Heart left ventricle (tissue), 16 donors: ENCODE results near the gene KIRREL3. TPM values are rescaled to one million over a fixed set of nuclear protein-coding genes. Genes with fewer than 3 reads are reported as not detected.

ENCODE experiments used
- ATAC-seq, 4 donors: fragments of 200-7000 bp; cut with Tn5 transposase; one replicate each; pipeline ENCODE4 v1.9.1; 2020 to 2022; ENCODE audit warnings: moderate library complexity in 4 of 4, mild to moderate bottlenecking in 3 of 4, moderate number of reproducible peaks in 1 of 4
- DNase-seq, 5 donors: peaks; one replicate each; pipeline ENCODE4 v3.0.0-alpha.2; 2020
- H3K27ac ChIP-seq, 12 donors: fragments of 200-600 bp; sonication (generic) in 4 of 12; one replicate each; pipeline versions ENCODE4 v1.5.0 to v1.8.0; 2016 to 2022; ENCODE audit warnings: mild to moderate bottlenecking in 2 of 12
- H3K27me3 ChIP-seq, 9 donors: fragments of 200-600 bp; sonication (generic) in 2 of 9; one replicate each; pipeline versions ENCODE4 v1.5.1 to v1.8.0; 2016 to 2022; ENCODE audit warnings: mild to moderate bottlenecking in 3 of 9
- H3K36me3 ChIP-seq, 9 donors: fragments of 200-600 bp; sonication (generic) in 2 of 9; one replicate each; pipeline versions ENCODE4 v1.5.0 to v1.8.0; 2018 to 2022; ENCODE audit warnings: mild to moderate bottlenecking in 2 of 9
- H3K4me1 ChIP-seq, 12 donors: fragments of 200-600 bp; sonication (generic) in 4 of 12; one replicate each; pipeline versions ENCODE4 v1.5.0 to v1.8.0; 2016 to 2022; ENCODE audit warnings: mild to moderate bottlenecking in 3 of 12
- H3K4me3 ChIP-seq, 12 donors: fragments of 200-600 bp; sonication (generic) in 4 of 12; one replicate each; pipeline versions ENCODE4 v1.5.0 to v1.8.0; 2017 to 2022; ENCODE audit warnings: mild to moderate bottlenecking in 9 of 12, moderate library complexity in 4 of 12
- H3K9me3 ChIP-seq, 12 donors: fragments of 200-600 bp; sonication (generic) in 4 of 12; one replicate each; pipeline versions ENCODE4 v1.5.0 to v1.8.0; 2016 to 2022; ENCODE audit warnings: mild to moderate bottlenecking in 1 of 12
- CTCF ChIP-seq, 12 donors: fragments of 200-600 bp; sonication (generic) in 4 of 12; IDR thresholded peaks; one replicate each; pipeline versions ENCODE4 v1.5.0 to v1.8.0; 2018 to 2022; ENCODE audit warnings: antibody characterized with exemption in 12 of 12, mild to moderate bottlenecking in 5 of 12
- POLR2A ChIP-seq, 2 donors: fragments of 450-650 bp; IDR thresholded peaks; one replicate each; pipeline ENCODE4 v1.6.1; 2017; ENCODE audit warnings: antibody characterized with exemption in 2 of 2, mild to moderate bottlenecking in 2 of 2, moderate library complexity in 2 of 2
- WGBS, 4 donors: extraction: QIAGEN DNeasy Blood & Tissue Kit in 2 of 4; methylation state at CpG; one replicate each; pipeline versions ENCODE4 v1.1.5 to v1.1.7; 2013 to 2018; 5-methylcytosine and 5-hydroxymethylcytosine counted together
- intact Hi-C, 10 donors: fragments of 100-400 bp; cut with DNase I; formaldehyde crosslinking; loops; one replicate each; pipeline versions ENCODE4 v1.11.1 to v1.14.2; 2022
- polyA plus RNA-seq, 2 donors: library from polyadenylated mRNA; stranded (reverse); fragments of 200-250 nt; gene quantifications; one replicate each; pipeline ENCODE4 v1.2.3, GENCODE V29; 2013
- total RNA-seq, 9 donors: library from RNA; depleted of rRNA in 2 of 9; stranded (reverse); fragments of >200 nt in 2 of 9; fragmentation: NEBNext Ultra II Directional in 3 of 9; extraction: Animal tissue kit (Norgen Biotek cat#: 25700) in 3 of 9; gene quantifications; one replicate each; pipeline versions ENCODE4 v1.1.0 to v1.2.4, GENCODE V29; 2016 to 2023
- donor health status: ischemic (EF 13 %, LVEDD 7.1; RV severe dilation, severe dysfunction).
- donor health status: healthy with polysubstance abuse.
- donor health status: DM: no; HTN: yes; CAD: no.
- donor health status: DM: no; HTN: no; CAD: no.
- donor health status: ischemic (EF 25% LVEDD 6.9; RV normal size, moderate dysfunction).
- donor health status: ischemic (EF 25% LVEDD 5.7; RV mildly dilated, moderate dysfunction).
- donor health status: healthy.
- donor health status: DM: yes; HTN: yes; CAD: no.
- donor health status: ischemic (EF 35%, LVEDD 5.7; RV mildly dilated, moderate dysfunction).
- donor health status: nonischemic (EF 11% LVEDD 7.7; RV severe dilation, severe dysfunction).
- donor health status: DM: yes; HTN: yes; CAD: no.
- donor health status: PGD.
- donor health status: ischemic (EF 29% LVEDD 5.4; RV normal size, mild dysfunction).
- donor health status: nonischemic (EF 23%, LVEDD 6.1; RV moderate dilation, normal function).

Gene KIRREL3
- total and polyA plus RNA-seq, 11 donors: 0.08 to 1.3 (median 0.27) TPM

DNA sequence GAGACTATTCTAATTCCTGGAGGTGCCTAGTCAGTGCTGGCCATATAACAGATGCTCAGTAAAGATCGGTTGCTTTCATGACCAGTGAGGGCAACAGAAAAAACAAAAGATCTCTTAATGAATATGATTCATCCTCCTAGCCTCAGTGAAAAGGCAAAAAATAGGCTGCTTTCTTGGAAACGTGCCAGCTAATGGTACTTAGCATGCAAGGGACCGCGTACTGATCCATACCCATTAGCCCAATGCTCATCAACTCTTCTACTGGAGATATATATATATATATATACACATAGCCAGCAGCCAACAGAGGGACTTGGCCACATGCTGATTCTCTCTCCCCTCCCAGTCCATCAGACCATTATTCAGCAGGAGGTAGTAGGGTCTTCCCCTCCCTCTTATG lies 320.4 kb downstream of the KIRREL3 start:
- DNase-seq (no peak), ATAC-seq (no peak)
- no peak for TF ChIP-seq POLR2A (IDR thresholded peaks at IDR 0.05)
- no peak for TF ChIP-seq CTCF (IDR thresholded peaks at IDR 0.05)
- H3K9me3 ChIP-seq: no peaks in the 10 kb centered on the region
- intact Hi-C loops: no loop called here
- no peaks in the 10 kb centered on the region for H3K4me1 ChIP-seq
- 69 to 80% (median 75%) methylated on average over 4 of the region's 4 CpGs for WGBS, 4 donors
- H3K36me3 ChIP-seq: no peaks in the 10 kb centered on the region
- peaks cover 0 to 39% (median 0%) of the 10 kb centered on the region in 9 donors for H3K27me3 ChIP-seq
- no peak overlapping the region for H3K27ac ChIP-seq
- no peak overlapping the region for H3K4me3 ChIP-seq

- WGBS, 4 donors: 40 to 43% (median 42%) methylated on average over 2 of the region's 2 CpGs
- no peak for ATAC-seq
- intact Hi-C loops: no loop called here
- Histone ChIP-seq H3K27me3 (peaks cover 0 to 39% (median 0%) of the 10 kb centered on the region in 9 donors), H3K27ac (no peak overlapping the region), H3K9me3 (no peaks in the 10 kb centered on the region), H3K36me3 (no peaks in the 10 kb centered on the region), H3K4me3 (no peak overlapping the region), H3K4me1 (no peaks in the 10 kb centered on the region)
- DNase-seq: no peak
- TF ChIP-seq CTCF (IDR thresholded peaks at IDR 0.05): no peak
- no peak for TF ChIP-seq POLR2A (IDR thresholded peaks at IDR 0.05)
Measured at GRCh38 chr11:126679033-126679432, 321.5 kb downstream of the KIRREL3 start.

DNA sequence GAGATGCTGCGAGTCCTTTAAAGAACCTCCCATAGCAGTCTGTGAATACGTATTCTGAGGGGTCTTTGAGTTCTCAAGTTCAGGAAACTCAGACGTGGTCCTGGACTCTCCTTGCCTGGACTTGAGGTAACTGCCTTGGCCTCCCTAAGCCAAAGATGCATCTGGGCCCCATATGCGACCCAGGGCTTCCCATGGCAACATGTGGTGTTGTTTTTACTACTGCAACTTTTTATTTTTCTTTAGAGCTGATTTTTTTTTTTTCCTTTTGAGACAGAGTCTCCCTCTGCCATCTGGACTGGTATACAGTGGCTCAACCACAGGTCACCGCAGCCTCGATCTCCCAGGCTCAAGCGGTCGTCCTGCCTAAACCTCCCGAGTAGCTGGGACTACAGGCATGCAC lies 324.0 kb downstream of the KIRREL3 start:
- ATAC-seq (no peak), DNase-seq (no peak)
- WGBS, 4 donors: 84 to 85% (median 85%) methylated on average over 9 of the region's 9 CpGs
- H3K4me3 ChIP-seq: no peak overlapping the region
- TF ChIP-seq POLR2A (IDR thresholded peaks at IDR 0.05) (no peak), CTCF (IDR thresholded peaks at IDR 0.05) (no peak)
- H3K27ac ChIP-seq: no peak overlapping the region
- peaks cover 0 to 41% (median 0%) of the 10 kb centered on the region in 9 donors for H3K27me3 ChIP-seq
- no peaks in the 10 kb centered on the region for H3K9me3 ChIP-seq
- intact Hi-C loops: no loop called here
- H3K36me3 ChIP-seq: no peaks in the 10 kb centered on the region
- H3K4me1 ChIP-seq: no peaks in the 10 kb centered on the region

GRCh38 chr11:126673319-126673718 lies 327.3 kb downstream of the KIRREL3 start:
- H3K27me3 ChIP-seq: peaks cover 0 to 49% (median 0%) of the 10 kb centered on the region in 9 donors
- ATAC-seq: no peak
- intact Hi-C loops: no loop called here
- H3K27ac ChIP-seq: no peak overlapping the region
- no peak for DNase-seq
- no peaks in the 10 kb centered on the region for H3K4me1 ChIP-seq
- 58 to 78% (median 66%) methylated on average over 1 of the region's 1 CpG for WGBS, 4 donors
- TF ChIP-seq POLR2A (IDR thresholded peaks at IDR 0.05): no peak
- TF ChIP-seq CTCF (IDR thresholded peaks at IDR 0.05): no peak
- no peak overlapping the region for H3K4me3 ChIP-seq
- no peaks in the 10 kb centered on the region for H3K9me3 ChIP-seq
- H3K36me3 ChIP-seq: no peaks in the 10 kb centered on the region
